NCI-H2171 (cell line): Measurements from ENCODE around the gene DEAF1.

Experiments
- DNase-seq: peaks from one replicate; lab custom pipeline; 2025; lab: John Stamatoyannopoulos, UW

The DEAF1 gene

GRCh38 chr11:645536-645935, 49.5 kb downstream of the DEAF1 start:
- no peak for DNase-seq

- DNase-seq, result no peak
Measured at GRCh38 chr11:643849-644738, 50.9 kb downstream of the DEAF1 start.

- no peak for DNase-seq
Measured at GRCh38 chr11:643366-643765, 51.7 kb downstream of the DEAF1 start.

- DNase-seq, result no peak
Measured at GRCh38 chr11:641806-642370, 53.1 kb downstream of the DEAF1 start.

GRCh38 chr11:640021-640706, 54.9 kb downstream of the DEAF1 start:
- DNase-seq, result no peak

- DNase-seq, result no peak
Measured at GRCh38 chr11:639332-639955, 55.6 kb downstream of the DEAF1 start.

- no peak for DNase-seq
Measured at GRCh38 chr11:638631-639331, 56.2 kb downstream of the DEAF1 start.

GRCh38 chr11:637593-638521, 57.2 kb downstream of the DEAF1 start:
- no peak for DNase-seq

GRCh38 chr11:637333-637592, 57.8 kb downstream of the DEAF1 start:
- no peak for DNase-seq

GRCh38 chr11:636511-637332, 58.3 kb downstream of the DEAF1 start, which contains the start of gene DRD4:
TSS of gene DRD4 (plus strand) at chr11:637269. CDS start at chr11:637305, 36 bp downstream.
- DNase-seq, result no peak

- DNase-seq, result no peak
Measured at GRCh38 chr11:635945-636510, 59.0 kb downstream of the DEAF1 start.

GRCh38 chr11:630871-631270, 64.2 kb downstream of the DEAF1 start:
- no peak for DNase-seq

GRCh38 chr11:629237-629583, 65.8 kb downstream of the DEAF1 start:
- no peak for DNase-seq

- no peak for DNase-seq
Measured at GRCh38 chr11:628056-628455, 67.0 kb downstream of the DEAF1 start.

- DNase-seq, result no peak
Measured at GRCh38 chr11:627308-627576, 67.8 kb downstream of the DEAF1 start.

- no peak for DNase-seq
Measured at GRCh38 chr11:626475-627307, 68.3 kb downstream of the DEAF1 start, which contains the start of gene SCT. TSS of gene SCT (minus strand) at chr11:627181. CDS start at chr11:627143, 38 bp downstream.

GRCh38 chr11:625636-626268, 69.3 kb downstream of the DEAF1 start:
- DNase-seq, result no peak
